ENCODE results near the gene TMEM158.

TMEM158 gene

GRCh38 chr3:45187694-45188141, 38.4 kb downstream of the TMEM158 start:
- no peak for DNase-seq (ENCODE audit: extremely low spot score)
- TF ChIP-seq CTCF (IDR thresholded peaks at IDR 0.05; ENCODE audit: control extremely low read depth, extremely low read depth, low read depth, missing control alignments) = no peak
- CTCF ChIA-PET = no interaction called here
- POLR2A ChIA-PET = no interaction called here

GRCh38 chr3:45186871-45187270, 39.2 kb downstream of the TMEM158 start:
- ChIA-PET CTCF (no interaction called here), POLR2A (no interaction called here)
- no peak for DNase-seq (ENCODE audit: extremely low spot score)
- TF ChIP-seq CTCF (IDR thresholded peaks at IDR 0.05; ENCODE audit: control extremely low read depth, extremely low read depth, low read depth, missing control alignments) = no peak

DNA sequence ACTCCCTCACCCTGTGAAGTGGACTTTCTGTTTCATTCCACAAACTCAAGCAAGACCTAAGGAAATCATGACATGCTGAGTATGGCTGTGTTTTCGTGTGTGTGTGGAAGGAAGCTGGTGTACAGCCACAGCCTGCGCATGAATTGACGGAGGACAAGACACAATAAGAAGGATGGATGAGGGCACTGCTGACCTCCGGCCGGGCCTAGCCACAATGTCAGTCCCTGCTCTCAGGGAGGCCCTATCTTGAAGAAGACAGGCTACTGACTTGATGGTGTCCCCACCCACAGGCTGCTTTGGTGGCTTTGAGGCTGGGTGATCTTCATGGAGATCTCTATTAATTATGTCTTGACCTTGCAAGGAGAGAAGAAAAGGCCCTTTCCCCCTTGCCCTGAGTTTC, 40.6 kb downstream of the TMEM158 start:
- ChIA-PET CTCF (no interaction called here), POLR2A (no interaction called here)
- no peak for TF ChIP-seq CTCF (IDR thresholded peaks at IDR 0.05; ENCODE audit: control extremely low read depth, extremely low read depth, low read depth, missing control alignments)
- DNase-seq (ENCODE audit: extremely low spot score) = no peak

GRCh38 chr3:45185052-45185451, 41.0 kb downstream of the TMEM158 start:
- TF ChIP-seq CTCF (IDR thresholded peaks at IDR 0.05; ENCODE audit: control extremely low read depth, extremely low read depth, low read depth, missing control alignments) = no peak
- POLR2A ChIA-PET = no interaction called here
- CTCF ChIA-PET = interaction anchor here (1.3 kb wide), 1 partner anchor 16 kb away, joined by 3 read pairs; no protein-coding TSS in a partner anchor
- DNase-seq (ENCODE audit: extremely low spot score) = no peak

GRCh38 chr3:45183872-45184262, 42.2 kb downstream of the TMEM158 start:
- POLR2A ChIA-PET = no interaction called here
- no peak for DNase-seq (ENCODE audit: extremely low spot score)
- CTCF ChIA-PET = interaction anchor here (1.3 kb wide), 1 partner anchor 15 kb away, joined by 3 read pairs; no protein-coding TSS in a partner anchor
- TF ChIP-seq CTCF (IDR thresholded peaks at IDR 0.05; ENCODE audit: control extremely low read depth, extremely low read depth, low read depth, missing control alignments) = no peak

- POLR2A ChIA-PET = no interaction called here
- CTCF ChIA-PET = no interaction called here
- TF ChIP-seq CTCF (IDR thresholded peaks at IDR 0.05; ENCODE audit: control extremely low read depth, extremely low read depth, low read depth, missing control alignments) = no peak
- no peak for DNase-seq (ENCODE audit: extremely low spot score)
Measured at GRCh38 chr3:45182915-45183871, 42.9 kb downstream of the TMEM158 start.
